ENCODE data around the gene RNF225.
"Not testable (repeated sequence)": the region's sequence is repeated elsewhere in the genome, so short reads cannot be mapped to it uniquely, and the experiment has no call there.

RNF225 gene

DNA sequence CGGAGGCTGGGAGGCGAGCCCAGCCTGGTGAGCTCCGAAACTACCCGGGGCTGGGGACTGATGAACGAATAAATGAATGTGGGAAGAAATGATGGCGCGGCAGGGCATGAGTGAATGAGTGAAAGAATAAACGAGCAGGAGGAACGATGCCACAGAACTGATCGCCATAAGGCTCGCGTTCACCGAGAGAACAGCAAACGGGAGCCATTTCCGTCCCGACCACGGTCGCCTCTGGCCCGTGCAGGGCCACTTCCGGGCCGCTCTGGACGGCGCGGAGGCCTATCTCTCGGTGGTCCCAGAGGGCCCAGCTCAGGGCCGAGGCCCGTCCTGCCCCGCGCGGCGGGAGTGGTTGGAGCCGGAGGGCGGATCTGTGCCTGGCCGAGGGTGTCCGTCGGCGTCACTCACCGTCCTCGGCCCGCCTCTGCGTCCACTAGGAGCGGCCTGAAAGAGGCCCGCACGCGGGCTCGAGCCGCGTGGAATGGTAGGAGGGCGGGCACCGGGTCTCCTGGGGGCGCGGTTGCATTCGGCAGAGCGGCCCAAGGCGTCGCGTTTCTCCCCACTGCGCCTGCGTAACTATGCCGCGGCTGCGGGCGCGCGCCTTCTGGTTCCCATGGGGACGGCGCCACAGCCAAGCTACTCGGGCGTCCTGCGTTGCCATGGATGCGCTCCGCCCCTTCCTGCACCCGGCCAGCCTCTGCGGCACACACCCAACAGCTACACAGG lies 33.0 kb upstream of the RNF225 start, which contains the start of gene ZNF497:
Gene ZNF497 (minus strand): TSS at position 480 of the 723 bp plus-strand sequence. CDS start 5,116 bp downstream, outside the sequence.
- DNase-seq: no peak

DNA sequence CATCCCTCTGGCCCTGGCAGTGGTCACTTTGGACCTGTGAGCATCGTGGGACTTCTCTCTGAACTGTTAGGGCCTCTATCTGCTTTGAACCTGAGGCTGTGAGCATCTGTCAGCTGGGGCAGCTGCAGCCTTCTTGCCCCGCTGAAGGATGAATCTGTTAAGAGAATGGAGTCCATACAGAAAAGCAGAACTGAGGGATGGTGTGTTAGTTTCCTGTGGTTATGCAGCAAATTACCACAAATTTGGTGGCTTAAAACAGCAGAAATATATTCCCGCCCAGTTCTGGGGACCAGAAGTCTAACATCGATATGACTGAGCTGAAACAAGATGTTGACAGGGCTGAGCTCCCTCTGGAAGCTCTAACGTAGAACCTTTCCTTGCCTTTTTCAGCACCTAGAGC lies 31.3 kb upstream of the RNF225 start:
- DNase-seq: no peak

DNA sequence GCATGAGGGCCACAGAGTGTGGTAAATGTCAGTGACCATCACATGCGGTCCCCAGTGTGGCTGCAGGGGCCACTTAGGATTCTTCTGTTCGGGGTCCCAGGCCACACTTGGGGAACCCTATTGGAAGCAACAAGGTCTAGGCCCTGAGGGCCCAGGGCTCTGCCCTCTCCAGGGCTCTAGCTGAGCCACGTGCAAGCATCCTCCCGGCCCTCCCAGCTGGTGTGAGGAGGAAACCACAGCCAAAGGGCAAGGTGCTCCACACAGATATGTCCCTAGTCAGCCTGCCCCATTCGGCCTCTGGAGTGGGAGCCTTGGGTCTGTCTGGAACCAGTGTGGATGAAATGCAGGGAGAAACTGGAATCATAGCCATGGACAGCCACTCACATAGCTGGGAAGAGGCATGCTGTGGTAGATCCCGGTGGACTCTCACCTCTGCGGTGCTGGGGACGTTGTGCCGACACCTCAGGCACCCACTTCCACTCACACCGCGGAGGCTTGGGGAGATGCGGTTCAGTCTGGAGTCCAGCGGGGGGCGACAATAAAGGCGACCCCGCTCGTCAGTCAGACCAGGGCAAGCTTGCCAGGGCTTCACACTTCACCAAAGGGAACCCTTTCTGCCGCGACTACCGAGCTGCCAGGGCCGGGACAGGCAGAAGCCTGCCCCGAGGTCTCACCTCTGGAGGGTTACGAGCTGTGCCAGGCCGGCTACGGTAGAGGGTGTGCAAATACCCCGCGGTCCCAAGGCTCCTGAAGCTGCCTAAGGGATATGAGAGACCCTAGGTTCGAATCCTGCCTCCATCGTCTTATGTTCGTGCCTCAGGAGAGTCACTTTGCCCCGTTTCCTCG lies 28.6 kb upstream of the RNF225 start:
- no peak for DNase-seq

DNA sequence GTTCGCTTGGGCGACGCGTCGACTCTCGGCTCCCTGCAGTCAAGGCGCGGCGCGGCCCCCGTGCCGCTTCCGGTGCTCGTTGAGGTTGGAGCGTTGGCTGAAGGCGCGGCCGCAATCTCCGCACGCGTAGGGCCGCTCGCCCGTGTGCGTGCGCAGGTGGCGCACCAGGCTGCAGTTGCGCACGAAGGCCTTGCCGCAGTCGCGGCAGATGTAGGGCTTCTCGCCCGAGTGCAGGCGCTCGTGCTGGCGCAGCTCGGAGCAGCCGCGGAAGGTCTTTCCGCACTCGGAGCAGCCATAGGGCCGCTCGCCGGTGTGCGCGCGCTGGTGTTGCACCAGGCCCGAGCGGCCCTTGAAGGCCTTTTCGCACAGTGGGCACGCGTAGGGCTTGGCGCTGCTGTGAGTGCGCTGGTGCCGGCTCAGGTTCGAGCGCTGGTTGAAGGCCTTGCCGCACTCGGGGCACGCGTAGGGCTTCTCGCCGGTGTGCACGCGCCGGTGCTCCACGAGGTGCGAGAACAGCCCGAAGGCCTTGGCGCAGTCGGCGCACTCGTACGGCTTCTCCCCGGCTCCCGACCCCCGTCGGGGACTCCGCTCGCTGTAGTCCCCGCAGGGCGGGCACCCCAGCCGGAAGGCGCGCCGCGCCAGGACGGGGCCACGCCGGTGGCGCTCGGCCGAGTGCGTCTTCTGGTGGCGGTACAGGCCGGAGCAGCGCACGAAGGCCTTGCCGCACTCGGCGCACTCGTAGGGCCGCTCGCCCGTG lies 27.6 kb upstream of the RNF225 start:
- no peak for DNase-seq

DNA sequence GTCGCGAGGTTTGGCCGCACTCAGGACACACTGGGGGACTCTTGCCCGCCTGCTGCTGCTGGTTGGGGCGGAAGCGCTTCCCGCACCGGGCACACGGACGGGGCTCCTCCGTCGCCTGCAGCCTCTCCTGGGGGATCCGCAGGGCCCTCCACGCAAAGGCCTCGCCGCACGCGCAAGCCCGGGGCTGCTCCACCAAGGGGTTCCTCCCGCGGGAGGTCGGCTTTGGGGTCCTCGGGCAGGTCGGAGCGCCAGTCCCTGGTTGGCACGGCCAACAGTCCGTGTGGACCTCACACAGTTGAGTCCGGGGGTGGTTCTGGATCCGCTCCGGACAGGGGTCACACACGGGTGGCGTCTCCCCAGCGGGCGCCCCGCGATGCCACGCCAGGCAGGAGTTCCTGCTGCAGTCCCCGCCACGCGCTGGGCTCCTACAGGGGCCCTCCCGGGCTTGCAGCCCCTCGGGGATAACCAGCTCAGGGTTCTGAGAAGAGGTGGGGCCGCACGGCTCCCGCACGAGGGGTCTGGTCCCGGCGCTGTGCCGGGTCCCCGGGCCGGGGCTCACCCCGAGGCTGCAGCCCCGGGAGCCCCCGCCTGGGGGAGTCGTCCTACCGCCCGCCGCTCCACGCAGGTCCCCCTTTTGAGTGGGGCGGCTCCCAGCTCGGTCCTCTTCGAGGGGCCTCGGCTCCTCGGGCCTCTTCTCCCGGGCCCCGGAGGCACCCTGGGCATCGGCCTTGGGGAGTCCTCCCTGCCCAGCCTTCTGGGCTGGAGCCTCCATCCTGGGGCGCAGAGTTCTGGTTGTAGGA lies 26.7 kb upstream of the RNF225 start:
- DNase-seq: no peak

DNA sequence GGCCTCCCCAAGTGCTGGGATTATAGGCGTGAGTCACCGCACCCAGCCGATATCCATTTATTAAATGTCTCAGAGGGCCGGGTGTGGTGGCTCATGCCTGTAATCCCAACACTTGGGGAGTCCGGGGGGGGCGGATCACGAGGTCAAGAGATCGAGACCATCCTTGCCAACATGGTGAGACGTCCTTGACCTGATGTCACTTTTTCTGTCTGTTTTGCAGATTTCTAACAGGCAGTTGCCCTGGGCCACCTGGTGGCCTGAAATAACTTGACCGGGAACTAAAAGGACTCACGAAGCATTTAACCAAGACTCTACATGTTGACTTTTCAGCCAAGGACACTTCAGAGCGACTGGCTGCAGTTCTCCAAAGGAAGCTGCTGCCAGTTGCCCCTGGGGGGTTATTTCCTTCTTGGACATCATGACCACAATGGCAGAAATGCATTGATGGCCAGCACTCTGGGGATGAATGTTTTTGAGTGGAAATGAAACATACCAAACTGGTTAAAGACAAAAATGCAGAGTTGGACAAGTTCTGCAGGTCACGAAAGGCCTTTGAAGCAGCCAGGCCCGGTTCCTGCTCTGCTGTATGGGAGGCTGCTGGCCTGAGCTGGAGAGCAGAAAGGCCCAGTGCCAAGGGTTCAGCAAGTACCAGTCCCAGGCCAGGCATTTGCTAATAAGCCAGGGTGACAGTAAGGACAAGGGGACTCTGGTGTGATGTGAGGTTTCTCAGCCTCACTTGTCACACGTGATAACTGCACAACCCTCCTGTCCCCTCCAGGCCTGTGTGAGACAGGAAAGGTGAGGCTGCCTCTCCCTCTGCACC lies 22.9 kb upstream of the RNF225 start:
- DNase-seq: no peak

DNA sequence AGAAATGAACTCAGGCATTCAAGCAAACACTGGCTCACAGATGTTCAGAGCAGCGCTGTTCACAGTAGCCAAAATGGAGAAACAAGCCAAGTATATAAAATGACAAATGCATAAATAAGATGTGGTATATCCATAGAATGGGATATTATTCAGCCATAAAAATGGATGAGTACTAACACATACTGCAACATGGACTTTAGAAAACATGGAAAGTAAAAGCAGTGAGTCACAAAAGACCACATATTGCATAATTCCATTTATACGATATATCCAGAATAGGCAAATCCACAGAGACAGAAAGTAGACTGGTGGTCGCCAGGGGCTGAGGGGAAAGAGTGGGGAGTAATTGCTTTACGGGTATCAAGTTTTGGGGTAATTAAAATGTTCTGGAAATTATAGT lies 21.3 kb upstream of the RNF225 start:
- no peak for DNase-seq

DNA sequence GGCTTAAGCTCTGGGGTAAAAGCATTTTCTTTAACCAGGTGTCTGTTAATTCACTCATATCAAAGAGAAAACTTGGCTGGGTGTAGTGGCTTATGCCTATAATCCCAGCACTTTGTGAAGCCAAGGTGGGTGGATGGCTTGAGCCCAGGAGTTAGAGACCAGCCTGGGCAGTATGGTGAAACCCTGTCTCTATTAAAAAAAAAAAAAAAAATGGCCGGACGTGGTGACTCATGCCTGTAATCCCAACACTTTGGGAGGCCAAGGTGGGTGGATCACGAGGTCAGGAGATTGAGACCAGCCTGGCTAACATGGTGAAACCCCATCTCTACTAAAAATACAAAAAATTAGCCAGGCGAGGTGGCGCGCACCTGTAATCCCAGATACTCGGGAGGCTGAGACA lies 18.7 kb upstream of the RNF225 start:
- DNase-seq: not testable (repeated sequence)

DNA sequence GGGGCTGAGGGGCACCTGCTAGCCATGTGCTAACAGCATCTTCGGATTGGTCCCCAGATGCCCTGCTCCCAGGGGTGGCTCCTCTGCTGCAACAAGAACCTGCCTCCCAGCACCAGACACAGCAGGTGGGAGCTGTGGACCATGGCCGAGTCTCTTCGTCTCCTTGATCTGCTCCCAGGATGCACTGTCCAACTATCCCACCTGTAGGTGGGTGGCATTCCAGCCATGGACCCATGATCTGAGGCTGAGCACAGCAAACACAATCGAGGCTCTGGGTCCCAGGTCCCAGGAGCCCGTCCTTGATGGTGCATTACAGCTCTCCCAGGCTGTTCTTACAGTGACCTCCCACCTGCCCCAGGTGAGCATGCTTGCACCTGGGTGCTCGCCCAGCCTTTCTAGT lies 16.2 kb upstream of the RNF225 start:
- no peak for DNase-seq

DNA sequence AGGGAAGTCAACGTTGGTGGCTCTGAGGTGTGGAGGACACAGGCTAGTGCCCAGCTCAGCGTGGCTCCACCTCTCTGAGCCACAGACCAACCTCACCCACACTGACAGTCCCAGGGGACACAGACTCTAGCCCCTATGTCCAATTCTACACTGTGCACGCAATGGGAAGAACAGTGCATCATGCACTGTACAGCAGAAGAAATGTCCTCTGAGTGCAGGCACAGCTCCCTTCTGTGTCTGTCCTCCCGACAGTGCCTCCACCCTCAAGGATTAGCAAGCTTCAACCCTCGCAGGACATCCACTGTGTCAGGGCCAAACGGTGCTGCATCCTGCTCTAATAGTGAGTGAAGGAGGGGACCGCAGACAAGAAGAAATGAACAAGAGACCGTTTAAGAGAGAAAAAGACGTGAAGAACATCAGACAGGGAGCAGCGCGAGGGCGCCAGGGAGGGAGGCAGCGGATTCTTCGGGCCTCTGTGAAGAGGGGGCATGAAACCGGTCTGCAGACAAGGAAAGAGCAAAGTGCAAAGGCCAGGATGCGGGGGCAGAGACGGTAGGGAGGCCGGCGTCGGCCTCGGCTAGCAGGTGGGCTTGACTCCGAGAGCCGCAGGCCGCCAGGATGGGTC lies 15.3 kb upstream of the RNF225 start:
- no peak for DNase-seq

DNA sequence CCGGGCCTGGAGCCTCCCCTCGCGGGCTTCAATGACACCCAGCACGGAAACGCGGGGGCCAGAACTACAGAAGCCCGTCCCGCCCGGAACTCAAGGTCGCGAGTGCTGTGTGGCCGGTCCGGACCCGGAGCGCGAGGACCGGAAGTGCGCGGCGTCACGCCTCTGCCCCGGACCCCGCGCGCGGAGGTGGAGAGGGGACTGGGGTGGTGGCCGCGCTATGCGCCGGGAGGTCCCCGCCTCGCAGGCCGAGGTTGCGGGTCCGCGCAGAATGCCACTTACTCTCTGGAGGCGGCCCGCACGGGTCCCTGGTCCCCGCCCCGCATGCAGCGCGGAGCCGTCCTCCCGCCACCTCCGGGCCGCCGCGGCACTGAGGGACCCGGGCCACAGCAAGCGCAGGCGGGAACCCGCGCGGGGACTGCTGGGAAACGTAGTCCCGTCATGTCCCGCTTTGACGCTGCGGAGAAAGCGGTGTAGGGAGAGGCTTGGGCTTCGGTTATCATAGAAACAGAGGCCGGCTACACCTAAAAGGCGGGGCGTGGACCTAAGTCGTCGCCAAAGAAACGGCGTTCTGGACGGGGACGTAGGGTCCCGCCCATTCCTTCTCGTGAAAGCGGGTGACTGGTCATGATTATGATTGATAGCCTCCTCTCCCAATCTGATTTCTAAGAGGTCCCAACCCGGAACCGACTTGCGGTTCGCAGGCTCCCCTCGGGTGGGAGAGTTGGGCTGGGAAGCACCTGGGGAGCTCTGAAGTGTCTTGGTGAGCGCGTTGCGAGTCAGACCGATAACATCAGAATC lies 14.6 kb upstream of the RNF225 start, which contains the start of gene ZNF837:
Gene ZNF837 (minus strand): TSS at position 369 of the 798 bp plus-strand sequence. CDS start 11,698 bp downstream, outside the sequence.
- peak; percentile 76 for DNase-seq

DNA sequence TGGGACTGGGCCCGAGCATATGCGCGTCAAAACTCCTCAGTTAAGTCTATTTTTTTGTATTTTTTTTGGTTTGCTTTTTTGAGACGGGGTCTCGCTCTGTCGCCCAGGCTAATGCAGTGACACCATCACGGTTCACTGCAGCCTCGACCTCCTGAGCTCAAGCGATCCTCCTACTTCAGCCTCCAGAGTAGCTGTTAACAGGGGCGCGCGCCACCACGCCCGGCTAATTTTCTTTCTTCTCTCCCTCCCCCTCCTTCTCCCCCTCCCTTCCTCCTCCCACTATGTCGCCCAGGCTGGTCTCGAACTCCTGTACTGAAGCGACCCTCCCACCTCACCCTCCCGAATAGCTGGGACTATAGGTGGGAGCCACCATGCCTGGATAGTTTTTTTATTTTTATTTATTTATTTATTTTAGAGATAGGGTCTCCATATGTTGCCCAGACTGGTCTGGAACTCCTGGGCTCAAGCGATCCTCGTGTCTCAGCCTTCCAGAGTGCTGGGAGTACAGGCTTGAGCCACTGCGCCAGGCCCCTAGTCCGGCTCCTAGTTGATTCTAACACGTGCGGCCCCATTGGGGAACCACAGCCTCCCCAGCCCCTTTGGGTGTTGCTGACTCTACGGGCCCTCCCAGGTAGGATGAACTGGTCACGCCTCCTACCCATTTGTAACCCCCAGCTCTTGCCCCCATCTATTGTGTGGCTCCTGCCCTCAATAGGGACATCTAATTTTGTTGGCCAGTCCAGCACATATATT lies 13.8 kb upstream of the RNF225 start:
- no peak for DNase-seq

DNA sequence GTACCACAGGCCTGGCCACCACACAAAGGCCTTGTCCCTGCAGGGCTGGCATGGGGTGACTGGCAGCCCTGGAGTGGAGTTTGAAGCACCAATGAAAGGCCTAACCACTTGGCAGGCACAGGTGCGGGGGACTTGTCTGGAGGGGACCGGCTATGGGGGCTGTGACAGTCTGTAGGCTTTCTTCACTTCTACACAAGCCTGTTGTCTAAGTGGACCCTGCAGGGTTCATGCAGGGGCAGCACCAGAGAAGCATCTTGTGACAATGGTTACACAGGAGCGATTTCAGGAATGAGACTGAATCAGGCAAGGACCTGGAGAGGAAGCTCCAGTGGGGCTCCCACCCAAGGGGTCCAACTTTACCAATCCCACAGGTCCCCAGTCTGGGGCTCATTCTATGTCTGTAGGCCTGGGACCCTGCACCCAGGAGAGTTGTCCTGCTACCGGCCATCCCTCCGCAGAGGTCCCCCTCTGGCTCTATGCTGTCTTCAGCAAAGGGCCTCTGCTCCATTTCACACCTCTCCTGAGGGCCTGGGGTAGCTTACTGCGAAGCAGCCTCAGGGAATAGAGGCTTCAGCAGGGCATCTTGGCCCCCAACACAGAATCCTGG lies 12.4 kb upstream of the RNF225 start:
- DNase-seq: no peak

DNA sequence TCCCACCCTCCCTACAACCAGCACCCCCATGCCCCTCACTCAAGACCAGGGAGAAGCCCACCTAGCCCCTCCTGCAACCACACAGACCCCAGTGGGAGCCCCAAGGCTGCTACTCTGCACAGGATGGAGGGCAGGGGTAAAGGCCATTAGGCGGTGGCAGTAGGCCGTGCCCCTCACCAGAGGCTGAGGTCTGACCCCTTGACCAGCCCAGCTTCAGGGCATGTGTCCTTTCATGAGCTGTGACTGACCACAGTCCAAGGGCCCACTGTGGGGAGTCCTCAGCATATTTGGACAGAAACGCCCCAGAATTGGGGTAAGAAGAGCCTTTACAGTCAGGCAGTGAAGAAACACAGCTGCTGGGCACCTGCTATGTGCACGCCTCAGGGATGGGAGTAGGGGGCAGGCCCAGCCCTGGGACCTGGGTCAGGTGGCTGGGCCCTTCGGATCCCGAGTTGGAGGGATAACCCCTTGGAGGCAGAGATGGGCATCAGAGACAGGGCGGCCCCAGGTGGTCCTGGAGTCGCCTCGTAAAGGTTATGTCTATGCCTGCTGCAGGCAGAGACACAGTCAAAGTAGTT lies 10.1 kb upstream of the RNF225 start:
- no peak for DNase-seq

DNA sequence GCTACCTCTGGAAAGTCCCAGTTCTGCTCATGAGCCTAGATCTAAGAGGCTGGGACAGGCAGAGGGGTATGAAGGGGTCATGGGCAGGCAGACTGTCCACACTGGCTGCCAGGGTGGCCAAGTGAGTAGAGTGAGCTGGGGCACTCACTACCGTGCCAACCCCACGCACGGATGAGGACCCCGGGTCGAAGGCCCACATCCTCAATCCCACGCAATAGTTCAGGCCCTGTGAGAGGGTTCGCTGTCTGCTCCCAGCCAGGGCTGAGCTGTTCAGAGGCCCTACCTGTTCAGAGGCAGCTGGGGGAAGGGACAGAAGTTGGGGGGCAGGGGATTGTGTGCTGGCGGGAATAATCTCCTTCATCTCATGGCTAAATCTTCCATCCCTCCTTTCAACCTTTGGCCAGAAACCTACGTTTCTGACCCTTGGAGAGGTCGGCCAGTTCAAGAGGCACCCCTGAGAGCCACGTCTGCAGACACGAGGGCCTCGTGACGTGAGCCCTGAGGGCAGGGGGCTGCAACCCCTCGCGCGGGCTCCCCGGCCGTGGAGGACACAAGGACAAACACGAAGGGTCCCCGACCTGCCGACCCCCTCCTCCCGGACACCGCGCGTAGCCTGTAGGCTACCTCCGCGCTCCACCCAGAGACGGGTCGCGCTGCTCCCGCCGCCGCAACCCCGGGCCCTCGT lies 9.4 kb upstream of the RNF225 start:
- no peak for DNase-seq

DNA sequence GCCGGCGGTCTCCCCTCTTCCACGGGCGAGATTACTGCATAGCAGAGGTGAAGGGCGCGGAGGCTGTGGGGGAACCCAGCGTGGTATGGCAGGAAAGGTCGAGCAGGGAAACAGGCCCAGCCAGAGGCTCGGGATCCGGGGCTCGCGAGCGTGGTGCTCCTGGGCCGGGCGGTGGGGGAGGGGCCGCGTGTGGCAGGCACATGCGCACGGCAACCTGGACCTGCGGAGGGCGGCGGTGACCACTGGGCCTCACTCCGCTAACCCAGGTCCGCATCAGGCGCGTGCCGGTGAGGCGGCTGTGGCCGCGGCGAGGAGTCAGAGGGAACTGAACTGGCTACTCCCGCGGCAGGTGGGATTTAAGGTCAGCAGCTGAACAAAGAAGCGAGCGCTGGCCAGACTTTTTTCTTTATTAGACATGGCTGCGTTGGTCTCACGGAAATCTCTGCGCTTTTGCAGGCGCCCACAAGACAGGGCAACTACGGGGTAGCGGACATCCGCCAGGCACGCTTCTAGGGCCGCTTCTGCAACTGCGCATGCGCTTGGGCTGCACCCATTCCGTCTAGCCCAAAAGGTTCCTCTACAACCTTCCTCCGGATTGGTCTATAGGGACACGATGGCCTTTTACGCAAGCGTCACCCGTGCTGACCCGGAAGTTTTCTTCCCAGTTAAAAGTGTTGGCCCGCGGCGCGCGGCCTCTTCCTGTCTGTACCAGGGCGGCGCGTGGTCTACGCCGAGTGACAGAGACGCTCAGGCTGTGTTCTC lies 8.7 kb upstream of the RNF225 start, which contains the start of gene RPS5:
Gene RPS5 (plus strand): TSS at position 694 of the 762 bp plus-strand sequence. CDS start 869 bp downstream, outside the sequence.
- DNase-seq: no peak
